Peyer's patch (tissue), 4 donors: ENCODE data around the gene PTPMT1.

Experiments used
- CTCF ChIP-seq, 6 experiments: fragments of 450-650 bp in 4 of 6; fragments of 200-600 bp in 2 of 6; sonication (generic) in 1 of 6; IDR thresholded peaks; one replicate each; pipeline ENCODE4 v1.5.1; 2017 to 2019; ENCODE audit warnings: antibody characterized with exemption in 6 of 6, mild to moderate bottlenecking in 3 of 6, moderate library complexity in 1 of 6
- POLR2A ChIP-seq, 2 donors: fragments of 450-650 bp; IDR thresholded peaks; one replicate each; pipeline ENCODE4 v1.5.1; 2017; ENCODE audit warnings: antibody characterized with exemption in 2 of 2, mild to moderate bottlenecking in 2 of 2, moderate library complexity in 2 of 2

DNA sequence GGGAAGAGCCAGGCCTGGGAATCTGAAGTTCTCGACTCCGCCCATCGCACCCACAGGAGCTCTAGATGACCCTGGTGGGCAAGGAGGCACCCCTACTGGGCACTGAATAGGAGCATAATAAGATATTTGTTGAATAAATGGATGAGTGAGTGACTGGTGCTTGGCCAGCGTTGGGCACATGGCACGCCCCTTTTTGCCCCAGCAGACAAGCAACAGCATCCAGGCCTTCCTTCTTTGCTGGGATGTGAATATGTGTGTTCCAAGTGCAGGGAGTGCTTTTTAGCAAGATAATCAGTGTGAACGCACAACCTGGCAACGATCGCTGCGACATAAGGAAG lies 12.0 kb upstream of the PTPMT1 start:
- TF ChIP-seq POLR2A (IDR thresholded peaks at IDR 0.05) (no peak), CTCF (IDR thresholded peaks at IDR 0.05) (no peak)
